DMS114 treated with DMSO at 0.1 percent for 48 hours (cell line): ENCODE measurements around the gene MUC6.

Source experiments
- DNase-seq: peaks from one replicate; lab custom pipeline; 2025; ENCODE audit not compliant: unreplicated experiment; lab: John Stamatoyannopoulos, UW

MUC6 gene

DNA sequence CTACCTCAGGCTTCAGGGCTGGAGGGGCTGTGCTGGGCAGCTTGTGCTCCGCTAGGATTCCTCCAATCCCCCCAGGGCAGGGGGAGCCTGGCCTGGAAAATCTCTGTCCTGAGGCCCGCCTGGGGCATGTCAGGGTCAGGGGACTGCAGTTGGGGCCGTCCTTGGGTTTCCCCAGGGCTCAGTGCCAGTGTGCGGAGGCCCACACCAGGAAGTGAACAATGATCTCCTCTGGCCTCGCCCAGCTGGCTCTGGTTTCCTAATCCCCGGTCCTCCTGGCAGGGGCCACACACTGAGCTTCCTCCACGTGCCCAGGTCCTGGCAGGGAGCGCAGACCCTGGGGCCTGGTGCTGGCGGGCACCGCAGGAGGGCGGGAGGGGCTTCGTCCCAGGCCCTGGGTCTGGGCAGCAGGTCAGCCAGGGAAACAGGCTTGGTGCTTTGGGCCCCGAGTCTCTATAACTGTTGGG is 36.8 kb upstream of the MUC6 start:
- DNase-seq: no peak

DNA sequence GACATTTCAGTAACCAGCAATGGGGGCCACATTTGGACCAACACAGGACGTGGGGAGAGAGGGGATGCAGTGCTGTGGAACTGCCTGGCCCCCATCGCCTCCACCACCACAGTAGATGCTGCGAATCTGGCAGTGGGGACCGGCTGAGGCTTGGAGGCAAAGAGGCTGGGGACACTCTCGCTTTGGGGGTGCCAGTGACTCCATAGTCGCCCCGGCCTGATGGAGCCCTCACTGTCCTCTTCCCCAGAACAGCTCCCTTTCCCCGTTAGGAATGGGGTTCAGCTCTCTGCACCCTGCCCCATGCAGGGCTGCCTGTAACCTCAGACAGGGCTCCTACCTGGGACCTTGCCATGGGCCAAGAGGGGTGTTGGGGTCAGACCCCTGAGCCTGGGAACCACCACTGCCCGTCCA is 36.3 kb upstream of the MUC6 start:
- DNase-seq: no peak

DNA sequence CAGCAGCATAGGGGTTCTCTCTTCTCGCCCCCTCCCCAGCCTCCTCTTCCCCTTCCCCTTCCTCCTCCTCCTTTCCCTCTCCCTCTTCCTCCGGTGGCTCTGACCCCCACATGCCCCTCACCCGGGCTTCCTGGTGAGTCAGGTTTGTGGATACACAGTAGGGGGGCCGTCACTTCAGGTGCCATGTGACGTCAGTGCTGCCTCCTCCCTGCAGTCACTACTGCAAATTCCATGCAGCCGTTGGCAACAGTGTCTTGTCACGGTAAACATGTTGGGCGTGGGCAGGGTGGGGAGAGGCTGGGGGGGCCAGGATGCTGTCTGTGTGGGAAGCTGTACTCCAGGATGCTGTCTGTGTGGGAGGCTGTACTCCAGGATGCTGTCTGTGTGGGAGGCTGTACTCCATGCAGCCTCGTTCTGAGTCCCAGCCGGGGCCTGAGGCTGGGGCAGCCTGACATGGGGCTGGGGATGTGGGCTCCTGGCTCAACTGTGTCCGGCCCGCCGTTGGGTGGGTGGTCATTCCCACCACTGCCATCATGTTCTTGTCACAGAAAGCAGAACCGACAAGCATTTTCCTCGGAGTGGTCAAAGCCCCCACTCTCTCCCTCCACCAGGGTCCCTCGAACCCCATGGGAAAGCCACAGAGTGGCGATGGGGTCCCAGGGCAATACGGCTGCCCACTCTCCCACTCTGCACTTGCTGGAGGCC is 35.8 kb upstream of the MUC6 start:
- no peak for DNase-seq

DNA sequence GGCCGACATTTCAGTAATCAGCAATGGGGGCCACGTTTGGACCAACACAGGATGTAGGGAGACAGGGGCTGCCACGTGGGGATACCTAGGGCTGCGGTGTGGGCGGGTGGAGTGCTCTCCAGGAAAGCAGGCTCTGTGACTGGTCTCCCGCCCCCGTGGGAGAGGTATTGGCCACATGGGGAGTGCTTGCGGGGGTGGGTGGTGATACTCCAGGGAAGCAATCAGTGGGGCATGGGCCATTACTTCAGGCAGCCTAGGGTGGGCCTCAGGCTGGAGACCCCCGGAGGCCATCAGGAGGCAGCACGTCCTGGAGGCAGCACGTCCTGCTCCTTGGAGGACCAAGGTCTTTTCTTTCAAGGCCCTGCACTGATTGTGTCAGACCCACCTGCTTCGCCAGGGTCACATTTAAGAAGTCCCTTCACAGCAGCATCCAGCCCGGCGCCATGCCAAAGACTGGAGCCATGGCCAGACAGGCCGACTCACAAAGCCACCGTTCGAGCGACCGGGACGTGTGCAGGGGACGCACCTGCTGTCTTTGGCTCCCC is 35.1 kb upstream of the MUC6 start:
- no peak for DNase-seq

DNA sequence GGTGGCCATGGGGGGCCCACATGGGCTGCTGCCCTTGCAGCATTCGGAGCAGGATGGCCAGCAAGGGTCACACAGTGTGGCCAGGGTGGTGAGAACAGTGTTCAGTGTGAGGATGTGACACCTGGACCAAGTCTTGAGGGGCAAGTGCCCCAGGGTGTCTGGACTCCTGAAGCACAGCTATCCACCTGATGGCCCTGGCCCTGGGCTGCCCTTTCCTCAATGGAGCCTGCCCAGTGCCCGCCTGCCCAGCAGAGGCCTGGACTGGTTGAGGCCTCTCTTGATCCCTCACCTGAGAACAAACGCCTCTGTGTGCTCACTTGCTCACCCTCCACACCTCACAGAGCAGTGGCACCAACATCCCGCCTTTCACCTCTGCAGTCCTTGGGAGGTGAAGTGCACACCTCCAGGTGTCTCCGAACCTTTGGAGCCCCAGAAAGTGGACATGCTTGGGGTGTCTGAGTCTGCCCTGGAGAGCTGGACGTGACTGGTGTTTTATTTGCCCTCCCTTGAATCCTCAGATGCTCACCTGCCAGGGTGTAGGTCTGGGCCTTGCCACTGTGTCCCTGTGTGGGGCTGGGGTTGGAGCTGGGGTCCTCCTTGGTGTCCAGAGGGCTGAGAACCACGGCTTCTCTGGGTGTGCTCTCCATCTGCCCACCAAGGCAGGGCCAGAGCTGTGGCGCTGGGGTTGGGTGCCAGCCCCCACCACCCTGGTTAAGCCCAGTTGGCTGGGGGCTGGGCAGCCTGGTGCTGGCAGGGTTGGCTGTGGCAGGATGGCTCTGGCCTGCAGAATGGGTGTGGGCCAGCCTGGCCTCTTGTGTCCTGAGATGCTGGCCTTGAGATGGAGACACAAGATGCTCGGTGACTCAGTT is 34.3 kb upstream of the MUC6 start:
- DNase-seq: no peak

DNA sequence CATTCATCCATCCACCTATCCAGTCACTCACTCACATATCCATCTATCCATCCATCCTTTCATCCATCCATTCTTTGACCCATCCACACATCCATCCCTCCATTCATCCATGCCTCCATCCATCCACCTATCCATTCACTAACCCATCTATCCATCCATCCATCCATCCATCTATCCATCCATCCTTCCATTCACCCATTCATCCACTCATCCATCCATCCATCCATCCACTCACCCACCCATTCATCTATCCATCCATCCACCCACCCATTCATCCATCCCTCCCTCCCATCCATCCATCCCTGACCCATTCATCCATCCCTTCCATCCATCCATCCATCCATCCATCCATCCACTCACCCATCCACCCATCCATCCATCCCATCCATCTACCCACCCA is 33.2 kb upstream of the MUC6 start:
- DNase-seq: no peak

DNA sequence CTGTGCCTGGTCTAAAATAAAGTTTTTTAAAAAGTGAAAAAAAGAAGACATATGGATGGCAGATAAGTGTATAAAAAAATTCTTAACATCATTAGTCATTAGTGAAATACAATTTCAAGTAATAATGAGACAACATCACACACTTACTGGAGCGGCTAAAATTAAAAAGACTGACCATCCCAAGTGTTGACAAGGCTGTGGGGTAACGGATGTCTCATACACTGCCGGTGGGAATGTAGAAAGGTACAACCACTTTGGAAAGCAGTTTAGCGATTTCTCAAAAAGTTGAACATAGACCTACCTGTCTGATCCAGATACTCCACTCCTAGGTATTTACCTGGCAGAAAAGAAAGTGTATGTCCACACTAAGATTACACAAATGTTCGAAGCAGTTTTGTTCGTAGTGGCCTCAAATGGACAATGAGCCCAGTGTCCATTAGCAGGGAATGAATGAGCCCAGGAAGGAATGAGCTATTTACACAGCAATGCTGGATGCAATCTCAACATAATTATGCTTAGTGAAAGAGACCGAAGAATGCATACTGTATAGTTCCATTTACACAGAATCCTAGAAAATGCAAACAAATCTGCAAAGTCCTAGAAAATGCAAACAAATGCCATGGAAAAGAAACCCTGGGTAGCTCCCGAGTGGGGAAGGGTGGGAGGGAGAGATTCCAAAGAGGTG is 31.4 kb upstream of the MUC6 start:
- no peak for DNase-seq

DNA sequence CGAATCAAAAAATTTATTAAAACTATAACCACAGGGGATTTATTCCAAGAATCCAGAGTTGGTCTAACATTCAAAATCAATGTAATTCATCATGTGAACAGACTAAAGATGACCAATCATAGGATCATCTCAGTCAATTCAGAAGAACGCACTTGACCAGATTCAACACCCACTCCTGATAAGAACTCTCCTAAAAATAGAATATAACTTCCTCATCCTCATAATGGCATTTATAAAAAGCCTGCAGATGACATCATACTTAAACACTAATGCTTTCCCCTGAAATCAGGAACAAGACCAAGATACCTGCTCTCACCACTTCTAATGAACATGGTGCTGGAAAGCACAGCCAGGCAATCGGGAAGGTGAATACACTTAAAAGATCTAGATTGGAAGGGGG is 27.6 kb upstream of the MUC6 start:
- no peak for DNase-seq

DNA sequence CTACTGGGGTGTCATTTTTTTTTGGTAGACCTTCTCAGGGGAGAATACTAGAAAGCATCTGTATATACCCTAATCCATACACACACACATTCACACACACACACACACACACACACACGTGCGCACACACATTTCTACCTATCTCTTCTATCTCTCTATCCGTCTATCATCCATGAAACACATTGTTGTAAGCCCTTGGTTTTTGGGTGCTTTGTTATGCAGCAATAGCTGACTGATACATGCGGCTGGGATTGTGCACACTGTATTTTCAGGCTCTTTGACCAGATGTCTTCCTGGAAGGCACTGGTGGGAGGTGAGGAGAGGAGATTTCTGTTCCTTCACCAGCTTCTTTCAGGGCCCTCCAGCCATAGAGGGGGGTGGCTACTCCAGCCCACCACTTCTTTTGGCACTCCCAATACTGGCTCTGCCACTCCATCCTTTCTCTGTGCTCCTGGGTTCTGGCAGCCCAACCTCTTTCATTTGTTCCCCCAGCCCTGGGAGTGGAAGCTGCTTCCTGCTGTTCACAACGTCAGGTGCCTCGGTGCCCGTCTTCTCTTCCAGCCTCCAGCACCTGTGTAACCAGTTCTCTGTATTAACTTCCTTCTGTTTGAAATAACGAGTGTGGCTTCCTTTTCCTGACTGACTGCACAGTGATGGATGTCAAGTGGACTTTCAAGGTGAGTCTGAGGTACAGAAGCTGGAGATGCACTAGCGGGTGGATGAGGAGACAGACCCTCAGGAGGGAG is 25.7 kb upstream of the MUC6 start:
- no peak for DNase-seq

DNA sequence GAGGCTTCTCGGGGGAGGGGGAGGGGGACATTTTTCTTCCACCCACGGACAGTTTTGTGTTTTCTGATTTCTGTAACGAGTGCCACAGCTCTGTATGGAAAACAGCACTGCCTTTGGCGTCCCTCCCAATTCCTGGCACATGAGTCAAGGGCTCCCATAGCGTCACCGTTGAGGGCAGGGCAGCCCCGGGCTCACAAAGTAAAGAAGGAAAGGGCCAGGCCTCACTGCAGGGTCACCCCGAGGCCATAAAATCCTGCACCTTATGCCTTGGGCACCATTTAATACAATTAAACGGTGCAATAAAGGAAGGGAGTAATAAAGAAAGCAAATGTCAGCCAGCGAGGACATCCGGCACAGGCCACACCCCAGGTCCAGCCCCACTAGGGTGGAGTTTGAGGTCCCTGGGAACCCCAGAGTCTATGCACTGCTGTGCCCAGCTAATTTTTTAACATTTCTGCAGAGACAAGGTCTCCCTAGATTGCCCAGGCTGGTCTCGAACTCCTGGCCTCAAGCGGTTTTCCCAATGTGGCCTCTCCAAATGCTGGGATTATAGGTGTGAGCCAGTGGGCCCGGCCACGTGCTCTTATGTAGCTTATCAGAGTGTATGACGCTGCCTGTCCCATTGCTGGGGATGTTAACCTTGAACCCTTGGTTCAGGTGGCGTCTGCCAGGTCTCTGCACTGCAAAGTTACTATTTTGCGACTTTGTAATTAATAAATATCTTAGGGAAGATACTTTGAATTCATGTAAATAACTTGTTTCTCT is 24.5 kb upstream of the MUC6 start:
- DNase-seq: no peak

DNA sequence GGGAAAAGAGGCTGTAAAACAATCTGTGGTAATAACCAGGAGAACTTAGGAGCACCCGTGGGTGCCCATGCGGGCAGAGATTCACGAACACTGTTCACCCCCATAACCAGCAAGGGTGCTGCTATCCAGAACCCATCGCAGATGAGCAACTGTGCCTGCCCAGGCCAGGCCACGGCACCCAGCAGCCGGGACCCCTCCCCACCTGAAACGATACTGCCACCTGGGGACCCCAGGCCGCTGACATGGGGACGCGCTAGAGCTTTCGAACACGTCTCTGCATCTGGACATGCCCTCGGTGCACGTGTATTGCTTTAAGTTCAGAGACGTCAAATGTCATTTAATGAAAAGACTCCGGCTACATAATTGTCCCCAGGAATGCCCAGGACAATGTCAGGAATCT is 23.9 kb upstream of the MUC6 start:
- DNase-seq: no peak

DNA sequence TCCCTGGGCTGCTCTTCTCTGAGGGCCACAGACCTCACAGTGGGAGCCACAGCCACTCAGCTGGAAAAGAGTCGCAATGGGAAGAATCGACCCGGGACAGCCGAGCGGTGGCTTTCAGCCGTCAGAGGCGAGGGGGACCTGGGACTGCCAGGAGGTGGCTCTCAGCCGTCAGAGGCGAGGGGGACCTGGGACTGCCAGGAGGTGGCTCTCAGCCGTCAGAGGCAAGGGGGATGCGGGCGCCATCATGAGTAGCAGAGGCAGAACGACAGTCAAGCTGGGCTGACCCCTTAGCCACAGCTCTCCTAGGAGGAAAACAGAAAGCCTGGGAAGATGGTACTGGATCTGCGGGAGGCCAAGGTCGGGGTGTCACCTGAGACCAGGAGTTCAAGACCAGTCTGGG is 23.2 kb upstream of the MUC6 start:
- DNase-seq: no peak

DNA sequence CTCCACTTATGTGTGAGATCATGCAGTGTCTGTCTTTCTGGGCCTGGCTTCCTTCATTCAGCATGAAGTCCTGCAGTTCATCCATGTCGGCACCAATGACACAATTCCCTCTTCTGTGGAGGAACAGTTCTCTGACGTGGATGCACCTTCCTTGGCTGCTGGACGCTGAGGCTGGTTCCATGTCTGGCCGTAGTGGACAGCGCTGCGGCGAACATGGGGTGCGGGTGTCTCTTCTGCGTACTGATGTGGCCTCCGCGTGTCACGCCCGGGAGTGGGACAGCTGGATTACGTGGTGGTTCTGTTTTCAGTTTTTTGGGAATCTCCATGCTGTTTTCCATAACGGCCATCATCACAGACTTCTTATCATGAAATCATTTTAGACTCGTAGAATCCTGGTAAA is 21.3 kb upstream of the MUC6 start:
- no peak for DNase-seq

DNA sequence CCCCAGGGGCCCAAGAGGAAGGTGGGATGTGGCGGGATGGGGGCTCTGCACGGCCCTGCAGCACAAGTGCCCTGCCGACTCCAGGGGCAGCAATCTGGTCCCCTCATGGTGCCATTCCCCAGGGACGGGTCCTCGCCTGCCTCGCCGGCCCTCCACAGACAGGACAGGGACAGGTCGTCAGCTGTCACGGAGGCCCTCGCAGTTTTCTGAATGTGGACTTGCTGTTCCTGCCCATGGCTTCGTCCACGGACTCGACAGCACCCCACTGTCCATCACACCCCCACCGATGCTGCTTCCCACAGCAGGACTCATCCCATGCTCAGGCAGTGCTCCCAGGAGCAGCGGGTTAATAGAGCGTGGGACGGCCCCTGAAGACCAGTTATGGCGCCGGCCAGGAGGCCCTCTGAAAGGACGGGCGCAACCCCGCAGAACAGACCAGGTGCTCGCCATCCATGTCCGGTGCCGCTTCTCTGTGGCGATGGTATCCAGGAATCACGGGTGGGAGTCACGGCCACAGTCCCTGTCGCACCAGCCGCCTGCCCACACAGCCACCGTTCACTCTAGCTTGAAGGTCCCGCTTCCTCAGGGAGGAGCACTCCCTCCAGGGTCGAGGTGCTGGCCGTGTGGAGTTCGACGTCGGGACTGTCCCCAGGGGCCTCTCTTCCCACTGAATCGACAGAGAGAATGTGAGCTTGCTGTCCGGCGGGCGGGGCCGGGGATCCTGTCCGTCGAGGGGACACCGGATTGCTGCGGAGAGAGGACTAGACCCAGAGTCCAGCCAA is 19.7 kb upstream of the MUC6 start:
- DNase-seq: no peak

DNA sequence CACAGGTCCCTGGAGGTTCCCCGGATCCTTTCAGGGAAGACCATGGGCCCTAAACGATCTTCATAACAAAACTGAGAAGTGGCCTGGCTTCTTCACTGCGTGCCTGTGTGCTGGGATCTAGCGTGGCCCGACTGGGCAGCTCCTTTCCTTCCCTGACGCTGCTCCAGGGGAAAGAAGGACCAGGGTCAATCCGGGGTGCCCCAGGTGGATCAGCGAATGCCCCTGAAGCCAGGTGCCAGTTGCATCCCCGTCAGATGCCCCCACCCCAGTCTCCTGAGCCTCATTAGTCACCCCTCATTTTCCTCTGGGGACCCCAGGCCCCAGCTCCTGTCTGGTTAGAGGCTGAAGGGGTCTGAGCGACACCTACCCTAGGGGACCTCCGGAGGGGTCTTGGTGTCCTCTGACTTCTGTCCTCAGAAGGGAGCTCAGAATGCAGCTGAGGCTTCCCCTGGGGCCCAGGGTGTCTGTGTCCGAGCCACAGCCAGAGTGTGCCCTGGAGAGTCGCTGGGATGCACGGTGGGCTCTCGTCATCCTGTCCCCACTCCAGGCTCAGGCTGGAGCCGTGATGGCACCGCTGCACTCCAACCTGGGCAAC is 18.7 kb upstream of the MUC6 start:
- no peak for DNase-seq

DNA sequence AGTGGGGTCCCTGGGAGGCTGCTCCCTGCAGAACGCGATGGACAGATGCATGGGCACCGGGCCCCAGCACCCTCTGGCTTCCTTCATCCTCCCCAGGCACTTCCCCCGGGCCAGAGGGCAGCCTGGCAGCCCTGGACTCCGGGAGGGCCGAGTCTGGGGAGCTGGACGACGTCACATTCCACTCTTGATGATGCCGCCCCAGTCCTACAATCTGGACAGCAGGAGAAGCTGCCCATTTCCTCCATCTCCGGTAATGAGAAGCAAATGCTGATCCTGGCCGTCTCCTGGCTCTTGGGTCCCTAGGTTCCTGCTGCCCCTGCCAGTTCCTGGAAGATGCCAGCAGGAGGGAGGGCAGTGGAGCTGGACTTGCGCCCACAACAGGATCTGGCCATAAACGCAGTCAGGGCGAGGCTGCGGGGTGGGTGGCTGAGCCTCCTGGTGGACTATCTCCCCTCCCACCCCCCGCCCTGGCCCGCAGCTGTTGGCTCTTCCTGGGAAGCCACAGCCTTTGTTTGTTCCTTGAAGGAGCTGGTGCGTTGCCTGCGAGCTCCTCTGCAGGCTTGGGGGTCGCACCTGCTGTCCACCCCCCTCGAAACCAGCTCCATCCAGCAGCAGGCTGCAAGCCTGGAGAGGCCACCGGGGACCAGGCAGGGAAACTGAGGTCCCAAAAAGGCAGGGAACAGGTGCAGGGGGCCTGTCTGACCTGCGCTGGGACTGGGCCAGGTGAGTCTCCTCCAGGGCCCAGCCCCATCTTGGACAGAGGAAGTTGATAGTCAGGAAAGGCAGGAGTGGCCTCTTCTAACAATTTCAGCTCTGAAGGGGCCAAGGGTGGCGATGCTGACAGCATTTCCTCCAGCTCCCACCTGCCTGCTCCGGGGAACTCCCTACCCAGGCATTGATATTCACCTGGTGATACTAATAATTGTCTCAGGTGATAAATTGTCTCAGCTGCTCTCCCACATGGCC is 17.9 kb upstream of the MUC6 start:
- DNase-seq: no peak

DNA sequence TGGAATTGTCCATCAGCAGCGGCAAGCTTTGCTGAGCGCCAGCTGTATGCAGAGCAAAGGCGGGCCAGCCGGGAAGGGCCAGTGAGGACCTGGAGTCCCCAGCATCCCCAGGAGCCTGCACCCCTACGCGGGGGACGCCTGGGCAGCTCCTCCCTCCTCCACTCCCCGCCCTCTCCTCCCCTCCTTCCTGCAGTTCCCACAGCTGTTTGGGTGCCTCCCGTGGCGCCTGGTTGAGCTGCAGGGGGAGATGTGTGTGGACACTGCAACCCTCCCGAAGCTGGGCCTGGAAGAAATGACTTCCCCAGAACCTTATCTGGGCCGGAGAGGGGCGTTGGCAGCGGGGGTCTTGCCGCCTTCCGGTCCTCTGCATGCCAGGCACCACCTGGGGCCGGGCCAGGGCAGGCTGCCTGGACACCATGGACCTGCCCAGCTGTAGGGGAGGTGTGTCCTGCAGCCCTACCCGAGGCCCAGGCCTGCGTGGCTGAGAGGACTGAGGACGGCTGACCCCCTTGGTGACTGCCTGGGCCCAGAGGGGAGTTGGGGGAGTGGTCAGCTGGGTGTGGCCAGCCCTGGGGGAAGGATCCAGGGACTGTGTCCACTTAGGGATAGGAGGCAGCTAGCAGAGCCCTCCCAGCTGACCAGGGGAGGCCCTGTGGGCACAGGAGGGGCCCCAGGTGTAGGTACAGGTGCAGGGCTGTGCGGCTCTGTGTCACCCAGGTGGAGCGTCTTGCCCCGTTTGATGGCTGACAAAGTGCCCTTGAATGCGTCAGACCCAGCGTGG is 16.8 kb upstream of the MUC6 start:
- no peak for DNase-seq
